ENCODE measurements around the gene PARL. TPM values are rescaled to one million over a fixed set of nuclear protein-coding genes. Genes with fewer than 3 reads are reported as not detected.

The PARL gene
- total and polyA plus RNA-seq, 10 donors = 34.5 to 119 (median 56.5) TPM

DNA sequence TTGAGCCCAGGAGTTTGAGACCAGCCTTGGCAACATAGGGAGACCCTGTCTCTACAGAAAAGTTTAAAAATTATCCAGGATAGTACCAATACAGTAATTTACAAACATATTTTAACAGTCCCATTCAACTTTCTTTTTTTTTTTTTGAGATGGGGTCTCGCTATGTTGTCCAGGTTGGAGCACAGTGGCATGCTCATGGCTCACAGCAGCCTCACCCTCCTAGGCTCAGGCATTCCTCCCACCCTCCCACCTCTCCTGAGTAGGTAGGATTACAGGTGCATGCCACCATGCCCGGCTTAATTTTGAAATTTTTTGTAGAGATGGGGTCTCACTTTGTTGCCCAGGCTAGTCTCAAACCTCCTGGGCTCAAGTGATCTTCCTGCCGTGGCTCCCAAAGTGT lies 46.8 kb downstream of the PARL start:
- TF ChIP-seq CTCF (IDR thresholded peaks at IDR 0.05 in 8 of 11, conservative IDR thresholded peaks at IDR 0.05 in 3 of 11) (no peak), POLR2AphosphoS5 (IDR thresholded peaks at IDR 0.05) (no peak), POLR2A (IDR thresholded peaks at IDR 0.05) (no peak)
- Histone ChIP-seq H3K4me3 (no peak overlapping the region), H3K9me3 (no peaks in the 10 kb centered on the region), H3K27ac (no peak overlapping the region), H3K36me3 (peaks cover 3 to 100% (median 76%) of the 10 kb centered on the region in 6 donors), H3K4me1 (no peaks in the 10 kb centered on the region), H3K27me3 (replicated peaks in 1 of 7) (no peaks in the 10 kb centered on the region)
- 97 to 100% (median 98%) methylated on average over 3 of the region's 3 CpGs for WGBS, 5 donors
- intact Hi-C loops (cut with DNase I; ENCODE audit: low total_unique reads) = no loop called here
- no peak for DNase-seq

- Histone ChIP-seq H3K9me3 (no peaks in the 10 kb centered on the region), H3K4me3 (no peak overlapping the region), H3K27ac (no peak overlapping the region), H3K4me1 (no peaks in the 10 kb centered on the region), H3K27me3 (replicated peaks in 1 of 7) (no peaks in the 10 kb centered on the region), H3K36me3 (peaks cover 3 to 100% (median 76%) of the 10 kb centered on the region in 6 donors)
- DNase-seq = no peak
- intact Hi-C loops (cut with DNase I; ENCODE audit: low total_unique reads) = no loop called here
- TF ChIP-seq POLR2A (IDR thresholded peaks at IDR 0.05) (no peak), CTCF (IDR thresholded peaks at IDR 0.05 in 8 of 11, conservative IDR thresholded peaks at IDR 0.05 in 3 of 11) (no peak), POLR2AphosphoS5 (IDR thresholded peaks at IDR 0.05) (no peak)
- WGBS, 5 donors = 92 to 95% (median 94%) methylated on average over 9 of the region's 9 CpGs
Observed at GRCh38 chr3:183837390-183837789, 47.3 kb downstream of the PARL start.

- no peak overlapping the region for H3K4me3 ChIP-seq
- no peak for DNase-seq
- peaks cover 0 to 100% (median 66%) of the 10 kb centered on the region in 6 donors for H3K36me3 ChIP-seq
- intact Hi-C loops (cut with DNase I; ENCODE audit: low total_unique reads) = no loop called here
- H3K27ac ChIP-seq = no peak overlapping the region
- TF ChIP-seq CTCF (IDR thresholded peaks at IDR 0.05 in 8 of 11, conservative IDR thresholded peaks at IDR 0.05 in 3 of 11) = no peak
- H3K27me3 ChIP-seq (replicated peaks in 1 of 7) = no peaks in the 10 kb centered on the region
- H3K9me3 ChIP-seq = no peaks in the 10 kb centered on the region
- H3K4me1 ChIP-seq = no peaks in the 10 kb centered on the region
- 91 to 97% (median 96%) methylated on average over 6 of the region's 6 CpGs for WGBS, 5 donors
Observed at GRCh38 chr3:183833516-183833915, 51.2 kb downstream of the PARL start.

DNA sequence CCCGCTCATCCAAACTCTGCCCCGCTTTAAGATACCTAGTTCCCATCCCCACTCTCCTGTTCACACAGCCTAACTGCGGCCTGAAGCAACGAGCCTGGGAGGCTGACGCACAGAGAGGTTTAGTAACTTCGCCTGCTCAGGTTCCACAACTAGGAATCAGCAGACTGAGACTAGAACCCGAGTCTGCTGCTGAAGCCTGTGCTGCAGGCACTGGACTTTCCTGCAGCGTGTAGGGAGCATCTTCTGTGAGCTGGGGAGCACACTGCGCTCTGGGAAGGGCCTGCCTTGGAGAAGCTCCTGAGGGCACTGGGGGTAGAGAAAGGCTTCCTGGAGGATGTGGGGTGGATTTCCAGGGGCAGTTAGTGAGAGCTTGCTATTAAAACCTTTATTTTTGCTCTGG lies 54.5 kb downstream of the PARL start:
- TF ChIP-seq CTCF (IDR thresholded peaks at IDR 0.05 in 8 of 11, conservative IDR thresholded peaks at IDR 0.05 in 3 of 11) = no peak
- no peak for TF ChIP-seq POLR2A (IDR thresholded peaks at IDR 0.05)
- no peak for TF ChIP-seq POLR2AphosphoS5 (IDR thresholded peaks at IDR 0.05)
- WGBS, 5 donors = 90 to 97% (median 96%) methylated on average over 9 of the region's 9 CpGs
- Histone ChIP-seq H3K36me3 (peaks cover 0 to 79% (median 52%) of the 10 kb centered on the region in 6 donors), H3K27ac (no peak overlapping the region), H3K4me3 (no peak overlapping the region), H3K27me3 (replicated peaks in 1 of 7) (peaks cover 0 to 1% (median 0%) of the 10 kb centered on the region in 7 donors), H3K4me1 (peaks cover 3 to 10% (median 5%) of the 10 kb centered on the region in 6 donors), H3K9me3 (no peaks in the 10 kb centered on the region)
- intact Hi-C loops (cut with DNase I; ENCODE audit: low total_unique reads) = no loop called here
- no peak for DNase-seq

All from spleen (tissue), 11 donors.